Stomach smooth muscle (tissue), 2 donors: Measurements from ENCODE around the gene ARHGAP10.
A peak's percentile ranks its signal among the peaks of the same experiment; 100 is the strongest.

Experiments used
- H3K27ac ChIP-seq: one replicate; pipeline ENCODE4 v1.7.0; 2013; ENCODE audit warnings: mild to moderate bottlenecking, low read length, inconsistent platforms
- H3K27me3 ChIP-seq, 2 donors: one replicate each; pipeline ENCODE4 v1.7.0; 2013; ENCODE audit warnings: low read length in 2 of 2; ENCODE audit not compliant: insufficient read depth in 2 of 2, control insufficient read depth in 1 of 2
- H3K36me3 ChIP-seq, 2 donors: one replicate each; pipeline ENCODE4 v1.7.0; 2013; ENCODE audit warnings: low read length in 2 of 2; ENCODE audit not compliant: control insufficient read depth in 2 of 2, insufficient read depth in 2 of 2
- H3K4me1 ChIP-seq: one replicate; pipeline ENCODE4 v1.7.0; 2013; ENCODE audit warnings: low read length; ENCODE audit not compliant: control insufficient read depth, insufficient read depth
- H3K4me3 ChIP-seq, 2 donors: one replicate each; pipeline ENCODE4 v1.7.0; 2013; ENCODE audit warnings: low read length in 2 of 2
- H3K9ac ChIP-seq, 2 donors: one replicate each; pipeline ENCODE4 v1.7.0; 2013; ENCODE audit warnings: low read length in 2 of 2, mild to moderate bottlenecking in 1 of 2
- H3K9me3 ChIP-seq, 2 donors: one replicate each; pipeline ENCODE4 v1.7.0; 2013; ENCODE audit warnings: low read length in 2 of 2; ENCODE audit not compliant: control insufficient read depth in 2 of 2
- donor health status: healthy.
- donor health status: Pancreatic carcinoma.

Gene ARHGAP10

DNA sequence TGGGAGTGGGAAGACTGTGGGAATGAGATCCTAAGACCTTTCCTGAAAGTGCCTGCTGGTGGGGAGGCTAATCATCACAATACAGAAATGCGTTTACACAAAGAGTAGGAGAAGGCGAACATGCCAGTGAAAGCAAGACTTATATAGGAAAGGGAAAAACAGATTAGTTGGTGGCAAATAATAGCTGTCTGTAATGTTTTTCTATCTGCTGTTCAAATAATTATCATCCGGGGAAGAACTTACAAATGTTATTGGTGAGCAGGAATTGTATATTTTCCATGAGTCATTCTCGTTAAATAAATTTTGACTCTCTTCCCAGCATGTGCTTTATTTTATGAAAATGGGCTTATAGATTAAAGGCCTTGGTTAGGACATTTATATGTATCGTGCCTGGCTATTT is 196.5 kb downstream of the ARHGAP10 start:
- H3K27me3 ChIP-seq: no peaks in the 10 kb centered on the region
- H3K9ac ChIP-seq: no peak overlapping the region
- peaks cover 6% of the 10 kb centered on the region for H3K4me1 ChIP-seq
- H3K36me3 ChIP-seq: peaks cover 4% of the 10 kb centered on the region in 2 donors
- peak overlapping the region; percentile 62 for H3K27ac ChIP-seq
- H3K4me3 ChIP-seq: peak overlapping the region in 1 of 2 donors; percentile 1
- no peaks in the 10 kb centered on the region for H3K9me3 ChIP-seq

DNA sequence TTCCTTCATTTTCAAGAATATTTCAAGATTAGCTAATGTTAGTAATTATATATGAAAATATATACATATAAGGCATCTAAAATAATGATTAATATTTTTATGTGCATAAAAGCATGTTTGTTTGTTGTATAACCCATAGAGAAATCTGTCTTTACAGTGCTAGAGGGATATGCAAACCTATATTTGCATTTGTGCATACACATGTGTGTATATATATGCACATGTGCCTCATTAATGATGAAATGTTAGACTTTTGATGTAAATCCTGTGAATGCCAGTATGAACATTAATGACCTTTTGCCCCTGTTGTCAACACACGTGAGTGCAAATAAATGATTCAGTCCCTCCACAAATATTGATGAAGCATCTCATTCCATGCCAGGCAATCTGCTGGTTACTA is 197.9 kb downstream of the ARHGAP10 start:
- Histone ChIP-seq H3K4me3 (no peak overlapping the region), H3K4me1 (peaks cover 8% of the 10 kb centered on the region), H3K27ac (no peak overlapping the region), H3K9me3 (no peaks in the 10 kb centered on the region), H3K27me3 (no peaks in the 10 kb centered on the region), H3K9ac (no peak overlapping the region), H3K36me3 (peaks cover 4 to 6% of the 10 kb centered on the region in 2 donors)

DNA sequence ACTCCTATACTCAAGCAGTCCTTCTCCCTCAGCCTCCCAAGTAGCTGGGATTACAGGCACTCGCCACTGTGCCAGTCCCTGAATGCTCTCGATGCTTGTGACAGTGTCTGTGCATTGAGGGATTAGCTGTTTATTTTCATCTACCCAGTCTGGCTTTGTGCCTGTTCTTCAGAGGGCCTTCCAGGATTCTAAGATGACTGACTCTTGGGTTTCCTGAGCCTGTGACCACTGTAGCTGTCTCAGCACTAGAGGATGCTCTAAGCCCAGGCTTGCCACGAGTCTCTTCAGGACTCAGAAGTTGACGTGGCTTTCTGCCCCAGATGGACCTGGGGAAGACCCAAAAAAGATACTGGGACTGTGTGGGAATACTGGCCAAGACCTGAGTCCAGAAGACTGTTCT is 201.4 kb downstream of the ARHGAP10 start:
- Histone ChIP-seq H3K9me3 (no peaks in the 10 kb centered on the region), H3K27me3 (no peaks in the 10 kb centered on the region), H3K4me1 (peaks cover 5% of the 10 kb centered on the region), H3K27ac (no peak overlapping the region), H3K36me3 (peaks cover 4 to 6% of the 10 kb centered on the region in 2 donors), H3K4me3 (no peak overlapping the region), H3K9ac (no peak overlapping the region)

DNA sequence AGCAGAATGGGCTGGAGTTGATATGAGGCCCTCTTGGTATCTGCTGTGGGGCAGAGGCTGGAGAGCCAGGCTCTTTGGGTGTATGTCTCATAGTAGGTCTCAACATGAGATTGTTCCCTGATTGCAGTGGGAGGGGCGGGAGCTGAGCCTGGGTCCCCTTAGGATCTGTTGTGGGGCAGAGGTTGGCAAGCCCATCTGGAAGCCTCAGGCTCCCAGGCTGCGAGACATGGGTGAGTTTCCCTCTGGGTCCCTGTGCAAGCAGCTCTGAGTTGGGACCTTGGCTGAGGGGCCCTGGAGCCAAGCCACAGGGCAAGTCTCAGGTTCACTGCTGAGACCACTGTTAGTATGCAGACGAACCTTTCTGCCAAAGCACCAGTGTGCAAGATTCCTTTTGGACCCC is 201.9 kb downstream of the ARHGAP10 start:
- H3K4me3 ChIP-seq: no peak overlapping the region
- H3K4me1 ChIP-seq: peaks cover 5% of the 10 kb centered on the region
- H3K9ac ChIP-seq: no peak overlapping the region
- H3K36me3 ChIP-seq: peaks cover 4 to 6% of the 10 kb centered on the region in 2 donors
- no peak overlapping the region for H3K27ac ChIP-seq
- no peaks in the 10 kb centered on the region for H3K9me3 ChIP-seq
- no peaks in the 10 kb centered on the region for H3K27me3 ChIP-seq

DNA sequence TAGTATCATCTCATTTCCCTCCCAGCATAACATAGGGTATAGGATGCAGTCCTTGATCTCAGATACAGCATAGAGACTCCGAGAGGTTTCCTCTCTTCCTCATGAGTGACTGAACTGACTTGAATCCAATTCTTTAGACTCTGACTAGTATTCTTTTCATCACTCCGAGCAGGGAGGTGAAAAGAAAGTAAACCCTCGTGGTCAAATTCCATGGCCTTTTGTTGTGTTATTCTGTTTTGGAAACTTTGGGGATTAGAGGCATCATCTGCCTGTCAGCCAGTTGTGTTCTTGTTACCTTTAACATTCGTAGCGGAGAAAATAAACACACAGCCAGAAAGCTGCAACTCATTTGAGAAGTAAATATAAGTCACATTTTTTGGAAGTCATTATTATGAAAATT is 206.6 kb downstream of the ARHGAP10 start:
- H3K9ac ChIP-seq: no peak overlapping the region
- peaks cover 7 to 8% of the 10 kb centered on the region in 2 donors for H3K36me3 ChIP-seq
- no peak overlapping the region for H3K4me3 ChIP-seq
- no peaks in the 10 kb centered on the region for H3K27me3 ChIP-seq
- peaks cover 5% of the 10 kb centered on the region for H3K4me1 ChIP-seq
- no peak overlapping the region for H3K27ac ChIP-seq
- H3K9me3 ChIP-seq: no peaks in the 10 kb centered on the region

DNA sequence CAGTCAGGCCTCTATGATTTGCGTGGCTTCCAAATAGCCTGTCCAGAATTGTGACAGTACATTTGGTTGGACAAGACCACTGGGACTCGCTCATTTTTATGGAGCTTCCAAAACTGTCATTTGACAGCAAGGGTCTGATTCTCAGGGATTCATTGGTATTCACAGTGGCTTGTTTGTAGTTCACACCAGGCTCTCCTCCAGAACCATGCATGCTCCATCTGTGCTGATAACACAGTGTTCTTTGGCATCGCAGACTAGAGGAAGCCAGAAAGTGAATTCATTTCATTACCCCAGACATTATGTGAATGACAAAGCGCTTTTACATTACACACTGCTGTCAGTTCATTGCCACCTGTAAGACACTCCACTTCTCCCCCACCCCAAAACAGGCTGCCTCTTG is 208.3 kb downstream of the ARHGAP10 start:
- Histone ChIP-seq H3K27ac (no peak overlapping the region), H3K9me3 (no peaks in the 10 kb centered on the region), H3K9ac (no peak overlapping the region)

DNA sequence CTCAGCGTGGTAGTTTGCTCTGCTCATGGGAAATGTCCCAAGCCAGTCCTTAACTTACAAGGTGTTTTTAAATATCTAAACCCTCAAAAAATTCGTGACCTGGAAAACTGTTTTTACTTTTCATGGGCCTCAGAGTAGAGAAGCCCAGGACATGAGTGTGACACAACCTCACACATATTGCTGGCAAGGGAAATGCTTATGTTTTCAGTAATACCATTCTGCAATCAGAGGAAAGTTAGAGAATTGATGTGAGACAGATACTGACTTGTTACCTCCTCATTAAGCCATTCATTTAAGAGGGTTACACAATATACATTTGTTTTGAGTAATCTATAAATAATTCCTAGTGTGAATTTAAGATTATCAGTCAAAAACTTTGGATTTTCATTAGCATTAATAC is 209.5 kb downstream of the ARHGAP10 start:
- H3K27ac ChIP-seq: no peak overlapping the region

More for the DNA sequence above, 208.3 kb downstream of the ARHGAP10 start:
- H3K4me1 ChIP-seq: peaks cover 4% of the 10 kb centered on the region
- H3K27me3 ChIP-seq: no peaks in the 10 kb centered on the region
- no peak overlapping the region for H3K4me3 ChIP-seq
- peaks cover 7 to 12% of the 10 kb centered on the region in 2 donors for H3K36me3 ChIP-seq

DNA sequence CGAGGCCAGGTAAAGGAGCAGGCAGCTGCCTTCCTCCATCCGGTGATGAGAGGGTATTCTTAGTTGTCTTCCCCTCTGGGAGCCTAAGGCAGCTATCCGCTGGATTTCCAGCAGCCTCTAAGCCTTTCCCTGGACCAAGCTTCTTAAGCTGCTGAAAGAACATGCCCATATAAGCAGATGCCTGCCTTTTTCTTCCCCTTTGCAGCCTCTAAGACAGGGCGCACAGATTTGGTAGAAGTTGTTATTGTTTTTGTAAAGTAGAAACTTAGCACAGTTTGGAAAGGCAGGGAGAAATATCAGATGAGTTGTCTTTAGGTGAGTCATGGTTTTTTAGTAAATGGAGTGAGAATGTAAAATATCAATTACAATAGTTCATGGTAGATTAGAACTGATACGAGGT is 210.8 kb downstream of the ARHGAP10 start:
- Histone ChIP-seq H3K36me3 (peaks cover 14 to 15% of the 10 kb centered on the region in 2 donors), H3K9ac (peak overlapping the region; percentile 34 to 48), H3K27me3 (no peaks in the 10 kb centered on the region), H3K27ac (peak overlapping the region; percentile 42), H3K4me1 (peaks cover 4% of the 10 kb centered on the region), H3K4me3 (peak overlapping the region; percentile 1 to 30), H3K9me3 (no peaks in the 10 kb centered on the region)

More for the DNA sequence above, 209.5 kb downstream of the ARHGAP10 start:
- Histone ChIP-seq H3K4me3 (no peak overlapping the region), H3K27me3 (no peaks in the 10 kb centered on the region), H3K9ac (no peak overlapping the region), H3K9me3 (no peaks in the 10 kb centered on the region), H3K4me1 (peaks cover 4% of the 10 kb centered on the region), H3K36me3 (peaks cover 14 to 15% of the 10 kb centered on the region in 2 donors)

DNA sequence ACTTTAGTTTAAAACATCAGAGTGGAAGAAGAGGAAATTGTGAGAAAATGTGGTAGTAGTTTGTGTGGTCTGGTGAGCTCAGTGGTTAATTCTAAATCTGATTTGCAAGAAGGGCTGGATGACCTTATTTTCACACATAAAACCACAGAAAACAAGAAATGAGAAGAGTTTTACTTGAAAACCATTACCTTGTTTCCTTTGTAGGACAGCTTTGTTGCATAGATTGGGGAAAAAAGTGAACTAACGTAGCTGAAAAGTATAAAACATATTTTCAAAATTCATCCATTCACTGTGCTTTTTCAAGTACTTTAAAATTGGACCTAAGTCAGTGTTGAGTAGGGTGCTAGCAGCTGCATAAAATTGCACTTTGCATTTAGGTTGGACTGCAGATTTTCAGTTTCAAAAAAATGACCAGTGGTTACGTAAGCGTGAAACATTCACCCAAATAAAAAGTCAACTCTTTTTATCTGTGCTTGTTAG is 211.3 kb downstream of the ARHGAP10 start:
- Histone ChIP-seq H3K27ac (peak overlapping the region; percentile 42), H3K27me3 (no peaks in the 10 kb centered on the region), H3K4me1 (peaks cover 4% of the 10 kb centered on the region), H3K4me3 (peak overlapping the region in 1 of 2 donors; percentile 1), H3K9ac (no peak overlapping the region), H3K9me3 (no peaks in the 10 kb centered on the region), H3K36me3 (peaks cover 14 to 15% of the 10 kb centered on the region in 2 donors)

DNA sequence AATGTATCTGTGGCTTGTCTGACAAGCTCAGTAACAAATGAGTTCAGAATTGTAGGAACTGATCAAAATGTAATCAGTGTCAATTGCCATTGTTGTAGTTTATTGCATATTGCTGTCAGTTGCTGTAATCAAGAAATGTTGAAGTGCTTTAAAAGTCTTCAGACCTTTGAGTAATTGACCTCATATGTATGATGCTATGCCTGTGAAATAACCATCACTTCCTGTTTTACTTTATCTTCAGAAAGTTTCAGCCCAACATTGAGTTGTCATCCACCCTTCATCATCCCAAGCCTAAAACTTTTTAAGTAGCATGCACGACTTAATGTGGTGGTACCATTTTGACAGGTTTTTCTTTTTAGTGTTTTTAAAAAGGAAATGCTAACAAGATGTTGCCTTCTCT is 212.4 kb downstream of the ARHGAP10 start:
- Histone ChIP-seq H3K4me3 (no peak overlapping the region), H3K27ac (no peak overlapping the region), H3K27me3 (no peaks in the 10 kb centered on the region), H3K36me3 (peaks cover 14 to 15% of the 10 kb centered on the region in 2 donors), H3K9ac (no peak overlapping the region), H3K4me1 (peaks cover 4% of the 10 kb centered on the region), H3K9me3 (no peaks in the 10 kb centered on the region)

DNA sequence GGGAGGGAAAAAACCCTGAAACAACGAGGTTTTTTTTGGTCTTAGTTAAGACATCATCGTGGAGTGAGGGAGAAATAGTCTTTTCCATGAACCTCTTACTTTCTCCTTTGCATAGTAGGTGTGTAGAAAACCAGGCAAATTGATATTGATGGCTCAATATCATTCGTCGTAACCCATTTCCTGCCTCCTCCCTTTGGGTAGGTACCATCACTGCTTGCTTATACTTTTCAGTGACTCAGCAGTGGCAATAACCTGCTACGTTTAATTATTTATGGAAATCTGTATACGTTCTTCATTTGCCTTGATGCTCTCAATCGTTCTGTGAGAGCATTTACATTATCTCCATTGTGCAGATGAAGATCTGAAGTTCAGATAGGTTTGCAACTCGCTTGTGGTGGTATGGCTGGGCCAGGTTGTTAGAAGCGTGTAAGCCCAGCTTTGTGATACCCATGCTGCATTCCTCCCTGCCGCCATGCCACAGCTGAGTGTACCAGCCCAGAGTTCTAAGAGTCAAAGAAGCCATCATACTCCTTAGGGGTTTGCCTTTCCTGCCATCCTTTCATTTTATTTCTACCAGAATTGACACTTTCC is 212.9 kb downstream of the ARHGAP10 start:
- no peaks in the 10 kb centered on the region for H3K9me3 ChIP-seq
- no peak overlapping the region for H3K27ac ChIP-seq
- H3K36me3 ChIP-seq: peaks cover 14 to 15% of the 10 kb centered on the region in 2 donors
- H3K9ac ChIP-seq: no peak overlapping the region
- H3K4me3 ChIP-seq: no peak overlapping the region
- H3K27me3 ChIP-seq: no peaks in the 10 kb centered on the region
- H3K4me1 ChIP-seq: peaks cover 4% of the 10 kb centered on the region
